HepG2 (cell line): ENCODE data around the gene HTR6. TPM values are rescaled to one million over a fixed set of nuclear protein-coding genes. Genes with fewer than 3 reads are reported as not detected.

Source experiments
- E2F5 ChIP-seq: sonication (generic); formaldehyde crosslinking; conservative IDR thresholded peaks from 2 replicates; pipeline ENCODE4 v1.4.0; 2020; ENCODE audit warnings: missing genetic modification reagents
- HNF4G ChIP-seq, 2 experiments: sonication (generic) in 1 of 2; formaldehyde crosslinking in 1 of 2; IDR thresholded peaks; 2 replicates each; pipeline versions ENCODE4 v1.4.0 to v1.6.1; 2011 to 2020; ENCODE audit warnings: borderline replicate concordance in 2 of 2, low read depth in 2 of 2, mild to moderate bottlenecking in 2 of 2, low read length in 1 of 2, missing genetic modification reagents in 1 of 2, moderate library complexity in 1 of 2
- HNRNPLL ChIP-seq: fragments of 200-400 bp; formaldehyde crosslinking; IDR thresholded peaks from 2 replicates; pipeline ENCODE4 v1.6.1; 2017; ENCODE audit warnings: mild to moderate bottlenecking, low read depth, low read length; ENCODE audit not compliant: poor library complexity, severe bottlenecking
- PATZ1 ChIP-seq: sonication (generic); formaldehyde crosslinking; IDR thresholded peaks from 2 replicates; pipeline ENCODE4 v1.4.0; 2020; ENCODE audit warnings: missing genetic modification reagents
- RCOR2 ChIP-seq: IDR thresholded peaks from 2 replicates; pipeline ENCODE4 v1.6.1; 2016; ENCODE audit warnings: missing biosample characterization, missing genetic modification reagents
- TBX2 ChIP-seq: sonication (generic); formaldehyde crosslinking; IDR thresholded peaks from 2 replicates; pipeline ENCODE4 v1.5.0; 2020; ENCODE audit warnings: missing genetic modification reagents, mild to moderate bottlenecking, borderline replicate concordance
- ZNF430 ChIP-seq: sonication (generic); formaldehyde crosslinking; IDR thresholded peaks from 2 replicates; pipeline ENCODE4 v1.9.0; 2021; ENCODE audit warnings: mild to moderate bottlenecking, missing genetic modification reagents
- ZNF501 ChIP-seq: sonication (generic); formaldehyde crosslinking; IDR thresholded peaks from 2 replicates; pipeline ENCODE4 v1.5.1; 2020; ENCODE audit warnings: mild to moderate bottlenecking, moderate library complexity, missing genetic modification reagents
- ZNF605 ChIP-seq: sonication (generic); formaldehyde crosslinking; IDR thresholded peaks from 2 replicates; pipeline ENCODE4 v1.8.0; 2022; ENCODE audit warnings: mild to moderate bottlenecking, missing genetic modification reagents
- polyA plus RNA-seq, 8 experiments: library from polyadenylated mRNA; depleted of rRNA in 3 of 8; stranded (reverse) in 7 of 8; unstranded in 1 of 8; fragments of >200 nt; fragmentation: Illumina TruSeq in 4 of 8; extraction: Trizol in 4 of 8; gene quantifications; 2 replicates each; pipeline versions ENCODE4 v1.2.1 to v1.2.3, GENCODE V29; 2011 to 2016; ENCODE audit warnings: low read depth in 4 of 8, missing spikeins in 1 of 8, mixed read lengths in 1 of 8; ENCODE audit not compliant: insufficient read depth in 1 of 8
- total RNA-seq, 5 experiments: library from RNA; depleted of rRNA; stranded (reverse); fragments of >200 nt; fragmentation: Illumina TruSeq; extraction: Trizol; gene quantifications; 2 replicates each; pipeline ENCODE4 v1.2.3, GENCODE V29; 2016; ENCODE audit warnings: low read depth in 1 of 5
- TF ChIP-seq, protein P1 (sequence below): sonication (generic); formaldehyde crosslinking; IDR thresholded peaks from 2 replicates; pipeline ENCODE4 v1.5.0; 2020; ENCODE audit warnings: missing genetic modification reagents, mild to moderate bottlenecking, borderline replicate concordance
- TF ChIP-seq, protein P2 (sequence below): IDR thresholded peaks from 2 replicates; pipeline ENCODE4 v1.6.1; 2016; ENCODE audit warnings: mild to moderate bottlenecking
- TF ChIP-seq, protein P3 (sequence below): sonication (generic); formaldehyde crosslinking; IDR thresholded peaks from 2 replicates; pipeline ENCODE4 v1.9.0; 2022; ENCODE audit warnings: missing genetic modification reagents, mild to moderate bottlenecking, borderline replicate concordance
- TF ChIP-seq, protein P4 (sequence below): sonication (generic); IDR thresholded peaks from 2 replicates; pipeline ENCODE4 v1.6.1; 2016; ENCODE audit warnings: low read depth, borderline replicate concordance

The HTR6 gene
- total and polyA plus RNA-seq, 2 of the 13 experiments (the other 11 are each of a cell fraction or from before 2014, with no cell fraction given) = 0.04 TPM; not detected in 1

GRCh38 chr1:19640363-19641316 lies 24.0 kb upstream of the HTR6 start (continued):
- TF ChIP-seq ZNF430 (CRISPR knock-in tag) = no peak
- TF ChIP-seq, protein P1, sequence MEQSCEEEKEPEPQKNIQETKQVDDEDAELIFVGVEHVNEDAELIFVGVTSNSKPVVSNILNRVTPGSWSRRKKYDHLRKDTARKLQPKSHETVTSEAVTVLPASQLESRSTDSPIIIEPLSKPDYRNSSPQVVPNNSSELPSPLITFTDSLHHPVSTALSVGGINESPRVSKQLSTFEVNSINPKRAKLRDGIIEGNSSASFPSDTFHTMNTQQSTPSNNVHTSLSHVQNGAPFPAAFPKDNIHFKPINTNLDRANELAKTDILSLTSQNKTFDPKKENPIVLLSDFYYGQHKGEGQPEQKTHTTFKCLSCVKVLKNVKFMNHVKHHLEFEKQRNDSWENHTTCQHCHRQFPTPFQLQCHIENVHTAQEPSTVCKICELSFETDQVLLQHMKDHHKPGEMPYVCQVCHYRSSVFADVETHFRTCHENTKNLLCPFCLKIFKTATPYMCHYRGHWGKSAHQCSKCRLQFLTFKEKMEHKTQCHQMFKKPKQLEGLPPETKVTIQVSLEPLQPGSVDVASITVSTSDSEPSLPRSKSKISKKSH (CRISPR knock-in tag) = 0 out of 2 replicates have a peak, but pooled peaks have one; percentile 20
- TF ChIP-seq ZNF501 (CRISPR knock-in tag) = 0 out of 2 replicates have a peak, but pooled peaks have one; percentile 22
- TF ChIP-seq RCOR2 = peak; percentile 76
- TF ChIP-seq E2F5 (CRISPR knock-in tag) = no peak
- TF ChIP-seq, protein P2, sequence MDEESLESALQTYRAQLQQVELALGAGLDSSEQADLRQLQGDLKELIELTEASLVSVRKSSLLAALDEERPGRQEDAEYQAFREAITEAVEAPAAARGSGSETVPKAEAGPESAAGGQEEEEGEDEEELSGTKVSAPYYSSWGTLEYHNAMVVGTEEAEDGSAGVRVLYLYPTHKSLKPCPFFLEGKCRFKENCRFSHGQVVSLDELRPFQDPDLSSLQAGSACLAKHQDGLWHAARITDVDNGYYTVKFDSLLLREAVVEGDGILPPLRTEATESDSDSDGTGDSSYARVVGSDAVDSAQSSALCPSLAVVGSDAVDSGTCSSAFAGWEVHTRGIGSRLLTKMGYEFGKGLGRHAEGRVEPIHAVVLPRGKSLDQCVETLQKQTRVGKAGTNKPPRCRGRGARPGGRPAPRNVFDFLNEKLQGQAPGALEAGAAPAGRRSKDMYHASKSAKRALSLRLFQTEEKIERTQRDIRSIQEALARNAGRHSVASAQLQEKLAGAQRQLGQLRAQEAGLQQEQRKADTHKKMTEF (CRISPR knock-in tag) = 0 out of 2 replicates have a peak, but pooled peaks have one; percentile 42
- peak; percentile 31; the same call in 1 of the 2 replicates for TF ChIP-seq HNF4G (IDR thresholded peaks at IDR 0.05; ENCODE audit: borderline replicate concordance, low read depth, low read length)
- 0 out of 2 replicates have a peak, but pooled peaks have one; percentile 18 for TF ChIP-seq HNF4G (CRISPR knock-in tag; IDR thresholded peaks at IDR 0.05; ENCODE audit: borderline replicate concordance, low read depth)
- peak; percentile 16; the same call in 1 of the 2 replicates for TF ChIP-seq PATZ1 (CRISPR knock-in tag)
- TF ChIP-seq HNRNPLL = peak; percentile 35
- TF ChIP-seq, protein P3, sequence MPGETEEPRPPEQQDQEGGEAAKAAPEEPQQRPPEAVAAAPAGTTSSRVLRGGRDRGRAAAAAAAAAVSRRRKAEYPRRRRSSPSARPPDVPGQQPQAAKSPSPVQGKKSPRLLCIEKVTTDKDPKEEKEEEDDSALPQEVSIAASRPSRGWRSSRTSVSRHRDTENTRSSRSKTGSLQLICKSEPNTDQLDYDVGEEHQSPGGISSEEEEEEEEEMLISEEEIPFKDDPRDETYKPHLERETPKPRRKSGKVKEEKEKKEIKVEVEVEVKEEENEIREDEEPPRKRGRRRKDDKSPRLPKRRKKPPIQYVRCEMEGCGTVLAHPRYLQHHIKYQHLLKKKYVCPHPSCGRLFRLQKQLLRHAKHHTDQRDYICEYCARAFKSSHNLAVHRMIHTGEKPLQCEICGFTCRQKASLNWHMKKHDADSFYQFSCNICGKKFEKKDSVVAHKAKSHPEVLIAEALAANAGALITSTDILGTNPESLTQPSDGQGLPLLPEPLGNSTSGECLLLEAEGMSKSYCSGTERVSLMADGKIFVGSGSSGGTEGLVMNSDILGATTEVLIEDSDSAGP (CRISPR knock-in tag) = peak; percentile 30; the same call in 1 of the 2 replicates
- peak; percentile 80 for TF ChIP-seq TBX2 (CRISPR knock-in tag)
- TF ChIP-seq ZNF605 (CRISPR knock-in tag) = 0 out of 2 replicates have a peak, but pooled peaks have one; percentile 43
- TF ChIP-seq, protein P4, sequence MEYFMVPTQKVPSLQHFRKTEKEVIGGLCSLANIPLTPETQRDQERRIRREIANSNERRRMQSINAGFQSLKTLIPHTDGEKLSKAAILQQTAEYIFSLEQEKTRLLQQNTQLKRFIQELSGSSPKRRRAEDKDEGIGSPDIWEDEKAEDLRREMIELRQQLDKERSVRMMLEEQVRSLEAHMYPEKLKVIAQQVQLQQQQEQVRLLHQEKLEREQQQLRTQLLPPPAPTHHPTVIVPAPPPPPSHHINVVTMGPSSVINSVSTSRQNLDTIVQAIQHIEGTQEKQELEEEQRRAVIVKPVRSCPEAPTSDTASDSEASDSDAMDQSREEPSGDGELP = peak; percentile 94
